Thyroid gland (tissue), 4 donors: ENCODE results near the gene KRT10.

Experiments
- POLR2A ChIP-seq, 2 donors: fragments of 450-650 bp; IDR thresholded peaks; one replicate each; pipeline ENCODE4 v1.6.1; 2017; ENCODE audit warnings: antibody characterized with exemption in 2 of 2, mild to moderate bottlenecking in 2 of 2, moderate library complexity in 1 of 2
- TF ChIP-seq, protein P1 (sequence below), 6 experiments: fragments of 200-600 bp in 3 of 6; fragments of 450-650 bp in 3 of 6; sonication (generic) in 3 of 6; IDR thresholded peaks; one replicate each; pipeline ENCODE4 v1.5.1; 2016 to 2019; ENCODE audit warnings: antibody characterized with exemption in 6 of 6, mild to moderate bottlenecking in 2 of 6, inconsistent platforms in 1 of 6, moderate library complexity in 1 of 6

DNA sequence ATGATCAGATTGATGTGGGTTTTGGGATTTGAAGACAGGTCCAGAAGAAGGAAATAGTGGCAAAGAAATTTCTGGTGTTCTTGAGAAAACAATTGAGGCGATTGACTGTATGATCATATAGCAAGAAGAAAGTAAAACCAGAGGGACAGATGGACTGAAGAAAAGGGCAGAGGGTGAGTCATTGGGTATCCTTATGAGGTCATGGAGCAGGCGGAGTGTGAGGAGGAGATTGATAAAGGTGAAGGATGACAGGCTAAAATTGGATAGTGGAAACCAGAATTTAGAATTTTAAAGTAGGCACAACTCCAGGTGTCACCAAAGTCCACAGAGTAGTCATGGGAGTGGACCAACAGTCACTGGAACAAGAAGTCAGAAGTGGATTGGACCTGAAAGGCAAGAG is 21.3 kb downstream of the KRT10 start:
- TF ChIP-seq, protein P1, sequence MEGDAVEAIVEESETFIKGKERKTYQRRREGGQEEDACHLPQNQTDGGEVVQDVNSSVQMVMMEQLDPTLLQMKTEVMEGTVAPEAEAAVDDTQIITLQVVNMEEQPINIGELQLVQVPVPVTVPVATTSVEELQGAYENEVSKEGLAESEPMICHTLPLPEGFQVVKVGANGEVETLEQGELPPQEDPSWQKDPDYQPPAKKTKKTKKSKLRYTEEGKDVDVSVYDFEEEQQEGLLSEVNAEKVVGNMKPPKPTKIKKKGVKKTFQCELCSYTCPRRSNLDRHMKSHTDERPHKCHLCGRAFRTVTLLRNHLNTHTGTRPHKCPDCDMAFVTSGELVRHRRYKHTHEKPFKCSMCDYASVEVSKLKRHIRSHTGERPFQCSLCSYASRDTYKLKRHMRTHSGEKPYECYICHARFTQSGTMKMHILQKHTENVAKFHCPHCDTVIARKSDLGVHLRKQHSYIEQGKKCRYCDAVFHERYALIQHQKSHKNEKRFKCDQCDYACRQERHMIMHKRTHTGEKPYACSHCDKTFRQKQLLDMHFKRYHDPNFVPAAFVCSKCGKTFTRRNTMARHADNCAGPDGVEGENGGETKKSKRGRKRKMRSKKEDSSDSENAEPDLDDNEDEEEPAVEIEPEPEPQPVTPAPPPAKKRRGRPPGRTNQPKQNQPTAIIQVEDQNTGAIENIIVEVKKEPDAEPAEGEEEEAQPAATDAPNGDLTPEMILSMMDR (IDR thresholded peaks at IDR 0.05), result no peak
- TF ChIP-seq POLR2A (IDR thresholded peaks at IDR 0.05), result no peak
